Activated naive CD4-positive, alpha-beta T cell treated with Interleukin-2 at 50 U/mL for 16 hours (primary cell): ENCODE data around the gene MTA2.
"Not testable (repeated sequence)": the region's sequence is repeated elsewhere in the genome, so short reads cannot be mapped to it uniquely, and the experiment has no call there.

Experiments
- DNase-seq: peaks from one replicate; pipeline ENCODE4 v3.0.0-alpha.2; 2020

MTA2 gene

GRCh38 chr11:62592146-62592815, 9.4 kb downstream of the MTA2 start:
- DNase-seq: no peak

DNA sequence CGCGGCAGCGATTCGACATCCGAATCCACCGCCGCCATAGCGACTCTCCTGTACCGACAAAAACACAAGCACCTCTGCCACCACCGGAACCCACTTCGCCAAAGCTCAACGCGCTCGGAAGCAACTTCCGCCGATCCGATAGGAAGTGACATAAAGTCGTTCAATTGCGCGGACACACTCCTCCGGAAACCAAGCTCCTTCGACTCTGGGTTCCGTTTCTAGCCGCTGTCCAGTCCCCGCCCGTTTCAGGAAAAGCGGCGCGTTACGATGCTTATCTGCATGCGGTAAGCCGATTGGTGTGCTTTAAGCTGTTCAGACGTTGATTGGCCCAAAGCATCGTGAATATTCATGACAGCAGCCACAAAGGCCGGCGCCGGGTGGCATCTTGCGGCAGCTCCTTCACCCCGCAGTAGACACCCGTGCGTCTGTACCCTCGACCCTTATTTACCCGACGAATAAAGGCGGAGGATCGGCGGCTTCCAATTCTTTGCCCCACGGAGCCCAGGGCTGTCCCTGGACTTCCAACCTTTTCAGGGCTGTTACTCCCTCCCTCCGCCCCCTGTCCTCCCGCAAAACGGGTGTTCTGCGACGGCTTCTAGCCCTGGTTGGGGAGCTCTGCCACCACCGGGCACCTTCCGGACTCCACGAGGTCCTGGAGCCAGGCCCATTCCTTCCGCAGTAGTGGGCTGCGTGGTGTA, 10.1 kb downstream of the MTA2 start, which contains the start of gene TUT1:
Gene TUT1 (minus strand): TSS at position 76 of the 698 bp plus-strand sequence. CDS start 38 bp downstream, at position 38.
- peak; percentile 96 for DNase-seq

DNA sequence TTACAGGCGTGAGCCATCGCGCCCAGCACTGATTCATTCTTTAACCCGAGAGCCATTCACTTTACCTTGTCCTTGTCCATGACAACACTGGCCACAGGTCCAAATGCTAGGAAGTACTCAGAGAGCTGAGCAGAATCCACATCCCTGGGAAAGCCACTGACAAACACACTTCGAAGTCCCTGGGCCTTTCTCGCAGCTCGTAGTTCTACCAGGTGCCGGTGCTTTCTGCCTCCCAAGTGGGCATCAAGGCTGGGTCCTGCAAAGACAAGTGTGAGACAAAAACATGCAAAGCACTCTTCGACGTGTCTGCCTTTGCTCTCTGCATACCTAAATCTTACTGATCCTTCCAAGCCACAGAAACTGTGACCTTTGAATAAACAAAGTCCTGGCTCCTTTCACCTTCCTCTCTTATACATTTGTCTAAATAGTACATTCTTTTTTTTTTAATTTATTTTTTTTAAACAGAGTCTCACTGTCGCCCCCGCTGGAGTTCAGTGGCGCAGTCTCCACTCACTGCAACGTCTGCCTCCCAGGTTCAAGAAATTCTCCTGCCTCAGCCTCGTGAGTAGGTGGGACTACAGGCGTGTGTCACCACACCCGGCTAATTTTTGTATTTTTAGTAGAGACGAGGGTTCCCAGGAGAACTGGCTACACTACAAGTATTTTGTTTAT, 12.6 kb downstream of the MTA2 start:
- no peak for DNase-seq

DNA sequence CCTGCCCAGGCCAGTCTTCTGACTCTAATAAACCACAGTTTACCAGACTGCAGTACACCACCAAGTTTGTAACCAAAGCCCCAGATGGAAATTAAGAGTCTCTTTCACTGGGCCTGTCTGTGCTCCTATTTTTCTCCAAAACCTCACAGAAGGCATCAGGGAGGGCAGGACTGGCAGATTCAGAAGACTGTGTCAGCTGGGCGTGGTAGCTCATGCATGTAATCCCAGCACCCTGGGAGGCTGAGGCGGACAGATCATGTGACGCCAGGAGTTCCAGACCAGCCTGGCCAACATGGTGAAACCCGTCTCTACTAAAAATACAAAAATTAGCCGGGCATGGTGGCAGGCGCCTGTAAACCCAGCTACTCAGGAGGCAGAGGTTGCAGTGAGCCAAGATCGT, 16.3 kb downstream of the MTA2 start:
- not testable (repeated sequence) for DNase-seq

DNA sequence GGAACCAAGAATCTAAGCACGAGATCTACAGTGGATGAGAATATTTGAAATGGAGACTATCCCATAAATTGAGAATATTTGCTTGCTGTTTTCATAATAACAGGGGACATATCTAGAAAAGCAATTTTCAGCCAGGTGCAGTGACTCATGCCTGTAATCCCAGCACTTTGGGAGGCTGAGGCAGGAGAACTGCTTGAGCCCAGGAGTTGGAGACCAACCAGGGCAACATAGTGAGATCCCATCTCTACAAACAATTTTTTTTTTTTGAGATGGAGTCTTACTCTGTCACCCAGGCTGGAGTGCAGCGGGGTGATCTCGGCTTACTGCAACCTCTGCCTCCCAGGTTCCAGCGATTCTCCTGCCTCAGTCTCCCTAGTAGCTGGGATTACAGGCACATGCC, 19.9 kb downstream of the MTA2 start:
- DNase-seq: not testable (repeated sequence)

GRCh38 chr11:62580959-62581715, 20.5 kb downstream of the MTA2 start:
- no peak for DNase-seq

GRCh38 chr11:62579252-62579651, 22.4 kb downstream of the MTA2 start:
- DNase-seq: no peak

- no peak for DNase-seq
Observed at GRCh38 chr11:62578541-62578940, 23.1 kb downstream of the MTA2 start.

GRCh38 chr11:62577046-62577714, 24.5 kb downstream of the MTA2 start:
- DNase-seq: no peak

- no peak for DNase-seq
Observed at GRCh38 chr11:62575837-62576236, 25.8 kb downstream of the MTA2 start.

GRCh38 chr11:62575156-62575555, 26.5 kb downstream of the MTA2 start:
- DNase-seq: no peak

- DNase-seq: no peak
Observed at GRCh38 chr11:62574363-62575071, 27.1 kb downstream of the MTA2 start.

- DNase-seq: peak; percentile 98
Observed at GRCh38 chr11:62573592-62574362, 27.9 kb downstream of the MTA2 start, which contains the start of gene EEF1G. EEF1G (minus strand) TSS chr11:62573891; CDS start chr11:62573842, 49 bp downstream.

DNA sequence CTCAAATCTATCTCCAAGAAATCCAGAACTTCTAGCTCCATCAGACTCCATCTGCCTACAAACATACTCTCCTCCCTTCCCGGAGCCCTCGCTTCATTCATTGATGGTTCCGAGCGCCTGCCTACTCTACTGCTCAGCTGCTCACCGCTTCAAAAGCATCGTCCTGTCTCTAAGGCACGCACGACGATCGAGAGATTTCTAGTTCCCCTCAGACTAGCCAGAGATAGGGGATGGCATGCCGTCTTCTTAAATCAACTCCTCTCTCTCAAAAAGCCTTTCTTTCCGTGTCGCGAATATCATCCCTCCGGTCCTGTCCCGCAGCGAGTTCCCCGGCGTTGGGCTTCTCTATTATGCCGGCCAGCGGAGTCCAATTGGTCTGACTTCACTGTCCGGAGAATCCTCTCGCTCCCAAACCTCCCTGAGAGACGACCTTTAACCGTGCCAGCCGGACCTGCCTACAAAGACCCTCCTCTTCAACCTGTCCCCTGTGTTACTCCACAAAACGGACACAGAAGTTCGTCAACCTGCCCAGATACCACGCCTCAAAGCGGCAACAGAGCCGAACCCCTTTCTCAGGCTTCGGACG, 28.6 kb downstream of the MTA2 start:
- peak; percentile 39 for DNase-seq

- no peak for DNase-seq
Observed at GRCh38 chr11:62572431-62572830, 29.2 kb downstream of the MTA2 start.

DNA sequence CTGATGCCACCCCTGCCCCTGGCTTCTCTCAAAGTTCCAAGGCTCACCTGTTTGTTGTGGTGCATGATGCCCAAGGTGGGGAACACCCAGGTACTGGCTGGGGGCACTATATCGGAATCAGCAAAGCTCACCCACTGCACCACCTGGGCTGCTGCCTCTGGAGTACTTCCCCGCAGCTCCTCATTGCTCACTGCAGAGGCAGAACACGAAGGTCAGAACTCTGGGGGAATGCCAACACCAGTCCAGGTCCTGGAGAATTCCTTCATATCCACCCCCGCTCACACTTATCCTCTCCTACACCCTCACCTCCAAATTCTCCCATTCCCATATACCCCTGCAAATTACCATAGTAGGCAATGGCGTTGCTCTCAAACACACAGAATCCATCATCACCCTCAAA, 30.2 kb downstream of the MTA2 start:
- not testable (repeated sequence) for DNase-seq

DNA sequence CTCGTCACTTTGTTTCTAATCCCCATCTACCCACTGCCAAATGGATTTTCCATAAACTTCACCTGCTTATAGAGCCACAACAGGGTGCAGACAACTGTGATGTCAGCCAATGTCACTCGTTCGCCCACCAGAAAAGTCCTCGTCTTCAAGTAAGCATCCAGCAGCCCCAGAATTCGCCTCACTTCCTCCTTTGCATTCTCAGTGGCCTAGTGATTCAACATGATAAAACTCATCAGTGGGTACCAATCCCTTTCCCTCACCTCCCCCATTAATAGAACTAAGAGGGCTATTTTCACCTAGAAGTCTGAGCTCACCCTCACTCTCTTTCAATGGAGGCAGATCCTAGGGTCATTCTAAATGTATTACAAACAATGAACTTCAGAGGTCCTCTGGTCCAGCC, 30.8 kb downstream of the MTA2 start:
- not testable (repeated sequence) for DNase-seq

DNA sequence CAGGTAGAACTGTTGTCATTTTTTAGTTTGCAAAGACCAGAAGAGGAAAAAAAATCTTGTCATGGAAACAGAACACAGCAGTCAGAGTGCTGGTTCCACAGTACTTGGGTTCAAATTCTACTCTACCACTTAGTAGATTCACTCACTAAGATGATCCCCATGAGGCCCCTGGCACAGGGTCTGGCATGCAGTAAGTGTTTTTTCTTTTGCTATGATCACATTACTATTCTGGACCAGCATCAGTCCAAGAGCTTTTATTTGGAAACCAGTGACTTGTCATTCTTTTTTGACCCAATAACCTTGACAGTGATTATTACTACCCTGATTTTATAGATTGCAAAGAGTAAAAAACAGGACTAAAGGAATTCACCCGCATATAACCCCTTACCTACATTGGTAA, 32.1 kb downstream of the MTA2 start:
- DNase-seq: no peak

DNA sequence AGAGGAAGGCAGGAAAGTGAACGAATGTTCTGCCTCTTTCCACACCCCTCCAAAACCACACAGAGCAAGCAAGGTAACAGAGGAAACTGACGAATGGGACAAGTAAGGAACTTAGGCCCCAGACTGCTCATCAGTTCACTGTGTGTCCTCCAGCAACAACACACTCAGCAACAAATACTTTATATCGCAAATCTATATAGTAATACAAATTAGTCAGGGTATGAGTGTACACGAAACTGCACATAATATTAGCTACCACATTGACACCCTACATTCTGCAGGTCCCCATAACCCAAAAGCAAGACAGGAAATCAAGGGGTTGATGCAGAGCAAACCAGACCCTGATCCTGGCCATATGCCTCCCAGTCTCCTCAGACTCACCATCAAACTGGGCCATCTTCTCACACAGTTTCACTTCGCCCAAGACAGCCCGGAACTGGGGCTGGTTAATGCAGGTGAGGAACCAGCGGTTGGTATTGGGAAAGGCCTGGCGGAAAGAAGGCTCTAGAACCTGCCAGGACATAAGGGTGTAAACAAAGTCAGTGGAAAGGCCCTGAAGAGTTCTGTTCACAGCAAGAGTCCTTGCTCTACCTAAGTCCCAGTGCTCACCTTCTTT, 34.5 kb downstream of the MTA2 start:
- DNase-seq: no peak

GRCh38 chr11:62566247-62566646, 35.4 kb downstream of the MTA2 start:
- no peak for DNase-seq
